Fibroblast of mammary gland (primary cell): ENCODE measurements around the gene TCHH.

ENCODE experiments used
- DNase-seq: peaks from one replicate; pipeline ENCODE4 v3.0.0-alpha.2; 2010; ENCODE audit warnings: low read depth
- H3K4me3 ChIP-seq: 2 replicates; pipeline ENCODE4 v1.5.1; 2011; ENCODE audit warnings: low read depth, mild to moderate bottlenecking, low read length, moderate library complexity; ENCODE audit not compliant: control insufficient read depth
- TF ChIP-seq, protein P1 (sequence below): conservative IDR thresholded peaks from 2 replicates; pipeline ENCODE4 v1.5.1; 2011; ENCODE audit warnings: low read depth, low read length, inconsistent platforms; ENCODE audit not compliant: control insufficient read depth, insufficient read depth

The TCHH gene

DNA sequence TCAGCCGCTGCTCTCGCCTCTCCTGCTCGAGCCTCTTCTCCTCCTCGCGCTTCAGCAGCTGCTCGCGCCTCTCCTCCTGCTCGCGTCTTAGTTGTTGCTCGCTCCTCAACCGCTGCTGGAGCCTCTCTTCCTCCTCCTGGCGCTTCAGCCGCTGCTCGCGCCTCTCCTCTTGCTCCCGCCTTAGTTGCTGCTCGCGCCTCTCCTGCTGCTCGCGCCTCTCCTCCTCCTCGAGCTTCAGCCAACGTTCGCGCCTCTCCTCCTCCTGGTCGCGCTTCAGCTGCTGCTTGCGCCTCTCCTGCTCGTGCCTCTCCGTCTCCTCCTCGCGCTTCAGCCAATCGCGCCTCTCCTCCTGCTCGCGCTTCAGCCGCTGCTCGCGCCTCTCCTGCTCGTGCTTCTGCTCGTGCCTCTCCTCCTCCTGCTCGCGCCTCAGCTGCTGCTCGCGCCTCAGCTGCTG lies 3.7 kb downstream of the TCHH start:
- H3K4me3 ChIP-seq = peak overlapping the region; percentile 4
- TF ChIP-seq, protein P1, sequence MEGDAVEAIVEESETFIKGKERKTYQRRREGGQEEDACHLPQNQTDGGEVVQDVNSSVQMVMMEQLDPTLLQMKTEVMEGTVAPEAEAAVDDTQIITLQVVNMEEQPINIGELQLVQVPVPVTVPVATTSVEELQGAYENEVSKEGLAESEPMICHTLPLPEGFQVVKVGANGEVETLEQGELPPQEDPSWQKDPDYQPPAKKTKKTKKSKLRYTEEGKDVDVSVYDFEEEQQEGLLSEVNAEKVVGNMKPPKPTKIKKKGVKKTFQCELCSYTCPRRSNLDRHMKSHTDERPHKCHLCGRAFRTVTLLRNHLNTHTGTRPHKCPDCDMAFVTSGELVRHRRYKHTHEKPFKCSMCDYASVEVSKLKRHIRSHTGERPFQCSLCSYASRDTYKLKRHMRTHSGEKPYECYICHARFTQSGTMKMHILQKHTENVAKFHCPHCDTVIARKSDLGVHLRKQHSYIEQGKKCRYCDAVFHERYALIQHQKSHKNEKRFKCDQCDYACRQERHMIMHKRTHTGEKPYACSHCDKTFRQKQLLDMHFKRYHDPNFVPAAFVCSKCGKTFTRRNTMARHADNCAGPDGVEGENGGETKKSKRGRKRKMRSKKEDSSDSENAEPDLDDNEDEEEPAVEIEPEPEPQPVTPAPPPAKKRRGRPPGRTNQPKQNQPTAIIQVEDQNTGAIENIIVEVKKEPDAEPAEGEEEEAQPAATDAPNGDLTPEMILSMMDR = no peak
- peak; percentile 34 for DNase-seq

DNA sequence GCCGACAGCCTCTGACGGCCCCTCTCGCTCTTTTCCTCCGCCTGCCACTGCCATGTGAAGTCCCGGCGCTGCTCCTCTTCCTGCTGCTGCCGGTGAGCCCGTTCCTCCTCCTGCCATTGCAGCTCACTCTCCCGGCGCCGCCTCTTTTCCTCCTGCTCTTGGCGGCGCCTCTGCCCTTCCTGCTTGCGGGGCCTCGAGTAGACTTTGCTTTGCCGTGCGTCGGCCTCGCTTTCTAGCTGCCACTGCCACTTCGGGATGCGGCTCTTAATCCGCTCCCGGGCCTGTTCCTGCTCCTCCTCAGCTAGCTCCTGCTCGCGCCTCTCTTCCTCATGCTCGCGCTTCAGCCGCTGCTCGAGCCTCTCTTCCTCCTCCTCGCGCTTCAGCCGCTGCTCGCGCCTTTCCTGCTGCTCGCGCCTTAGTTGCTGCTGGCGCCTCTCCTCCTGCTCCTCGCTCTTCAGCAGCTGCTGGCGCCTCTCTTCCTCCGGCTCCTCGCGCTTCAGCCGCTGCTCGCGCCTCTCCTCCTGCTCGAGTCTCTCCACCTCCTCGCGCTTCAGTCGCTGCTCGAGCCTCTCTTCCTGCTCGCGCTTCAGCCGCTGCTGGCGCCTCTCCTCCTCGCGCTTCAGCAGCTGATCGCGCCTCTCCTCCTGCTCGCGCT lies 4.3 kb downstream of the TCHH start:
- peak; percentile 48 for DNase-seq
- H3K4me3 ChIP-seq = peak overlapping the region; percentile 34
- TF ChIP-seq, protein P1 = no peak

DNA sequence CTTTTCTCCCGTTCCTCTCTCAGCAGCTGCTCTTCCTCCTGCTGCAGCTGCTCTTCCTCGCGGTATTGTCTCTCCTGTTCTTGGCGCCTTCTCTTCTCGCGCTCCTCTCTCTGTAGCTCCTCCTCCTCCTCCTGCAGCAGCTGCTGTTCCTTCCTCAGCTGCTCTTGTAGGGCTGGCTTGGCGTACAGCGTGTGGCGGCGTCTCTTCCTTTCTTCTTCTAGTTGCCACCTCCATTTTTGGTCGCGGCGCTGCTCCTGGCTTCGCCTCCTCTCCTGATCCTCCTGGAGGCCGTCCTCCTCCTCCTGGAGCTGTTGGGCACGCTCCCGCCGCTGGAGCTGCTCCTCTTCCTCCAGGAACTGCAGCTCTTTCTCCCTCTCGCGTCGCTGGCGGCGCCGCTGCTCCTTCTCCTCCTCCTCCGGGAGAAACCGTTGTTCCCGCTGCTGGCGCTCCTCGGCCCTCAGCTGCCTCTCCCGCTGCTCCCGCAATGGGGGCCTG lies 4.8 kb downstream of the TCHH start:
- DNase-seq = peak; percentile 46
- TF ChIP-seq, protein P1 = no peak

DNA sequence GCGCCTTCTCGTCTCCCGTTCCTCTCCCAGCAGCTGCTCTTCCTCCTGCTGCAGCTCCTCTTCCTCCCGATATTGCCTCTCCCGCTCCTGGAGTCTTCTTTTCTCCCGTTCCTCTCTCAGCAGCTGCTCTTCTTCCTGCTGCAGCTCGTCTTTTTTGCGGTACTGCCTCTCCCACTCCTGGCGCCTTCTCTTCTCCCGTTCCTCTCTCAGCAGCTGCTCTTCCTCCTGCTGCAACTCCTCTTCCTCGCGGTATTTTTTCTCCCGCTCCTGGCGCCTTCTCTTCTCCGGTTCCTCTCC lies 5.3 kb downstream of the TCHH start:
- H3K4me3 ChIP-seq = peak overlapping the region; percentile 34
- TF ChIP-seq, protein P1 = no peak
- no peak for DNase-seq

More for the DNA sequence above, 4.8 kb downstream of the TCHH start:
- peak overlapping the region; percentile 34 for H3K4me3 ChIP-seq

DNA sequence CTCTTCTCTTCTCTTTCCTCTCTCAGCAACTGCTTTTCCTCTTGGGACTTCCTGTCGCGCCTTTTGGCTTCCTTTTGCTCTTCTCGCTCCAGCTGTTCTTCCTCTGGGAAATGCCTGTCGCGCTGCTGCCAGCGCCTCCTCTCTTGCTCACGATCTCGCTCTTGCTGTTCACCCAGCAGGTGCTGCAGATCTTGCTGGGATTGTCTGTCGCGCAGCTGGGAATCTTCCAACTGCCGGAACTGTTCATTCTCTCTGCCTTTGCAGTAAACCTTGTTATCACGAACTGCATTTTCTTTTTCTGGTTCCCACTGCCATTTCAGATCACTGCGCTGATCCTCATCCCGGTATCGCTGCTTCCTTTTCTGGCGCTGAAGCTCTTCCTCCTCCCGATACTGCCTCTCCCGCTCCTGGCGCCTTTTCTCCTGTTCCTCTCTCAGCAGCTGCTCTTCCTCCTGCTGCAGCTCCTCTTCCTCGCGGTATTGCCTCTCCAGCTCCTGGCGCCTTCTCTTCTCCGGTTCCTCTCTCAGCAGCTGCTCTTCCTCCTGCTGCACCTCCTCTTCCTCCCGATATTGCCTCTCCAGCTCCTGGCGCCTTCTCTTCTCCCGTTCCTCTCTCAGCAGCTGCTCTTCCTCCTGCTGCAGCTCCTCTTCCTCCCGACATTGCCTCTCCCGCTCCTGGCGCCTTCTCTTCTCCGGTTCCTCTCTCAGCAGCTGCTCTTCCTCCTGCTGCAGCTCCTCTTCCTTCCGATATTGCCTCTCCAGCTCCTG lies 5.8 kb downstream of the TCHH start:
- no peak overlapping the region for H3K4me3 ChIP-seq
- TF ChIP-seq, protein P1 = no peak
- no peak for DNase-seq

DNA sequence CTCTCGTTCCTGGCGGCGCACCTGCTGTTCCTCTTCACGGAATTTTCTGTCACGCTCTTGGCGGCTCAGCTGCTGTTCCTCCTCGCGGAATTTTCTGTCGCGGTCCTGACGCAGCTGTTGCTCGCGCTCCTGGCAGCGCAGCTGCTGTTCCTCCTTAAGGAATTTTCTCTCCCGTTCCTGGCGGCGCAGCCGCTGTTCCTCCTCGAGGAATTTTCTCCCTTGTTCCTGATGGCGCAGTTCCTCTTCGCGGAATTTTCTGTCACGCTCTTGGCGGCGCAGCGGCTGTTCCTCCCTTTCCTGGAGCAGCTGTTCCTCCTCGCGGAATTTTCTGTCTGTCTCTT lies 6.4 kb downstream of the TCHH start:
- TF ChIP-seq, protein P1 = no peak
- no peak for DNase-seq
- no peak overlapping the region for H3K4me3 ChIP-seq
